D721Med (cell line): ENCODE data around the gene IRF5.

Experiments
- DNase-seq: peaks from one replicate; pipeline ENCODE4 v3.0.0; 2011; ENCODE audit warnings: low spot score; ENCODE audit not compliant: insufficient read length
- FAIRE-seq: peaks from 2 replicates; lab custom pipeline; 2011; peaks lifted over from hg19 to GRCh38; lab: Jason Lieb, UNC
- TF ChIP-seq, protein P1 (sequence below): IDR thresholded peaks from 2 replicates; pipeline ENCODE4 v1.5.1; 2012; ENCODE audit warnings: mild to moderate bottlenecking, control low read depth; ENCODE audit not compliant: insufficient read depth; ENCODE audit errors: missing control alignments

Gene IRF5

GRCh38 chr7:128923411-128923800 lies 14.3 kb upstream of the IRF5 start:
- DNase-seq (no peak), FAIRE-seq (no peak)
- TF ChIP-seq, protein P1, sequence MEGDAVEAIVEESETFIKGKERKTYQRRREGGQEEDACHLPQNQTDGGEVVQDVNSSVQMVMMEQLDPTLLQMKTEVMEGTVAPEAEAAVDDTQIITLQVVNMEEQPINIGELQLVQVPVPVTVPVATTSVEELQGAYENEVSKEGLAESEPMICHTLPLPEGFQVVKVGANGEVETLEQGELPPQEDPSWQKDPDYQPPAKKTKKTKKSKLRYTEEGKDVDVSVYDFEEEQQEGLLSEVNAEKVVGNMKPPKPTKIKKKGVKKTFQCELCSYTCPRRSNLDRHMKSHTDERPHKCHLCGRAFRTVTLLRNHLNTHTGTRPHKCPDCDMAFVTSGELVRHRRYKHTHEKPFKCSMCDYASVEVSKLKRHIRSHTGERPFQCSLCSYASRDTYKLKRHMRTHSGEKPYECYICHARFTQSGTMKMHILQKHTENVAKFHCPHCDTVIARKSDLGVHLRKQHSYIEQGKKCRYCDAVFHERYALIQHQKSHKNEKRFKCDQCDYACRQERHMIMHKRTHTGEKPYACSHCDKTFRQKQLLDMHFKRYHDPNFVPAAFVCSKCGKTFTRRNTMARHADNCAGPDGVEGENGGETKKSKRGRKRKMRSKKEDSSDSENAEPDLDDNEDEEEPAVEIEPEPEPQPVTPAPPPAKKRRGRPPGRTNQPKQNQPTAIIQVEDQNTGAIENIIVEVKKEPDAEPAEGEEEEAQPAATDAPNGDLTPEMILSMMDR: no peak

DNA sequence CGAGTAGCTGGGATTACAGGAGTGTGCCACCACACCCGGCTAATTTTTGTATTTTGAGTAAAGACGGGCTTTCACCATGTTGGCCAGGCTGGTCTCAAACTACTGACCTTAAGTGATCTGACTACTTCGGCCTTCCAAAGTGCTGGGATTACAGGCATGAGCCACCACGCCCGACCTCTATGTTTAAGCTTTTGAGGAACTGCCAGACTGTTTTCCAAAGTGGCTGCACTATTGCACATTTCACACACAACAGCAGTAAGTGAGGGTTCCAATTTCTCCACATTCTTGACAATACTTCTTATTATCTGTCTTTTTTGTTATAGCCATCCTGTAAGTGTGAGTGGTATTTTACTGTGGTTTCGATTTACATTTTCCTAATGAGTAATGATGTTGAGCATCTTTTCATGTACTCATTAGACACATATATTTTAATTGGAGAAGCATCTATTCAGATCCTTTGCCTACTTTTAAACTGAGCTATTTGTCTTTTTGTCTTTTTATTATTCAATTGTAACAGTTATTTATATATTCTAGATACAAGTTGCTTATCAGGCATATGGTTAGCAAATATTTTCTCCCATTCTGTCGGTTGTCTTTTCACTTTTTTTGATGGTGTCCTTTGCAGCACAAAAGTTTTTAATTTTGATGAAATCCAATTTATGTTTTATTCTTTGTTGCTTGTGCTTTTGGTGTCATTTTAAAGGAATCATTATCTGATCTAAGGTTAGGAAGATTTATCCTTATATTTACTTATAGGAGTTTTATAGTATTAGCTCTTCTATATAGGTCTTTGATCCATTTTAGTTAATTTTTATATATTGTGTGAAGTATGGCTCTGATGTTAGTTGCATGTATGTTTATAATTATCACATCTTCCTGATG lies 12.8 kb upstream of the IRF5 start:
- TF ChIP-seq, protein P1: no peak
- DNase-seq: no peak
- peak; percentile 51 for FAIRE-seq

- FAIRE-seq: no peak
- TF ChIP-seq, protein P1: no peak
- DNase-seq: no peak
These were observed 9.4 kb upstream of the IRF5 start for GRCh38 chr7:128928159-128928813.

DNA sequence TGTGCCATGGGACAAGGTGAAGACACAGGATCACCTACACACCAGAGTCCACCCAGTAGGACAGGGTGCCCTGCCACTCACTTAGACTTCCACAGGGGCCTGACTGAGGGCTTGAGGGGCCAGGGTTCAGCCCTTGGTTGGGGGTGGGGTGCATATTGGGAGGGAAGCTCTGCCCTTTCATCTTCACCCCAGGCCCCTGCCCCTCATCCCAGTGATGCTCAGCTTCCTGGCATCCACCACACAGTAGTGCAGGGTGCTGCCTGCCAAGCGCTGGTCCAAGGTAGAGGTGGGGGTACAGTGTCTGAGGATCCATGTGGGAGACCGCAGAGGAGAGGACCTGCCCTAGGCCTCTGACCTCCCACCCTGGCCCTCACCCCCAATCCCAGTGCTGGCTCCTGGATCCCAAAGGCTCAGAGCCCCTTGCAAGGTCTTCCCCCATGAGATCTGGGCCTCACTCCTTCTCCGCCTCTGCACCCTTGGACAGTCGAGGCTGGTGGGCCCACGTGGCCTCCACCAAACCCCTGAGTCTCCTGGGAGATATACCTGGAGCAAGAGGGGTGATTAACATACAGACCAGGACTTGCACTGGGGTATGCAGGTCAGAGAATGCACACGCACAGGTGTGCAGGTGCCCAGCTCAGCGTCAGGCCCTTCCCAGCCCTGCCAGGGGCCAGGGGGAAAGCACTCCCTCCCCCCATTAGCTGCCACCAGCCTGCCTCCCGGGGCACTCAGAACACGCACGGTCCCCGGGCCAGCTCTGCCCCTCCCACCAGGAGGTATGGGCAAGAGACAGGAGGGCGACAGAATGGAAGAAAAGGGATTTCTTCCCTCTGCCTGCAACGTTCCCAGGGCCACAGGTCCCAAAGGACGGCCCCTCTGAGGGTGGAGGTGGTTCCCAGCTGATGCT lies 8.6 kb upstream of the IRF5 start:
- FAIRE-seq (no peak), DNase-seq (no peak)
- TF ChIP-seq, protein P1: no peak

GRCh38 chr7:128931190-128931798 lies 6.4 kb upstream of the IRF5 start:
- no peak for FAIRE-seq
- DNase-seq: no peak
- TF ChIP-seq, protein P1: no peak

- FAIRE-seq (no peak), DNase-seq (no peak)
- TF ChIP-seq, protein P1: no peak
These were observed 5.5 kb upstream of the IRF5 start for GRCh38 chr7:128931965-128932861.
